Astrocyte (in vitro differentiated cells and primary cell): ENCODE data around the gene CCDC60.

Experiments
- EZH2 ChIP-seq: IDR thresholded peaks from 2 replicates; pipeline ENCODE4 v1.6.1; 2012; ENCODE audit warnings: mild to moderate bottlenecking, low read length, inconsistent platforms; ENCODE audit not compliant: insufficient read depth
- TF ChIP-seq, protein P1 (sequence below): IDR thresholded peaks from 2 replicates; pipeline ENCODE4 v1.5.1; 2011; ENCODE audit warnings: low read depth, mild to moderate bottlenecking, inconsistent platforms, low read length, moderate library complexity; ENCODE audit not compliant: insufficient read depth

DNA sequence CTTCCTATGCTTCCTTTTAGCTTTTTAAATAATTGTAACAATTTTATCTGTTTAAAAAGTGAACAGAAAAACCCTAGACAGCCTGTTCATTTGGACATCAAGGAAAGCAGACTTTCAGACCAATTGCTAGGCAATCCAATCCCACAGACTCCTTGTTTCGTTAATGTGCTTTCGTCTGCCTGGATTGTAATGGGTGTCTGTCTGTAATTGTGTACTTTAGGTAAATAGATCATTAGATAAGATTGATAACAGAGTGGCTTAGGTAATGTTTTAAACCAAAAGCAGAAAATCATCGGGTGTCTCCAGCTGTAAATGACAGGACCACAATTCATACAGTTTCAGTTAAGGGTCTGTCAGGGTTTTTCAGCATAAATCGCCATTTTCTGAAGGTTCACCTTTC is 19.6 kb downstream of the CCDC60 start:
- TF ChIP-seq, protein P1, sequence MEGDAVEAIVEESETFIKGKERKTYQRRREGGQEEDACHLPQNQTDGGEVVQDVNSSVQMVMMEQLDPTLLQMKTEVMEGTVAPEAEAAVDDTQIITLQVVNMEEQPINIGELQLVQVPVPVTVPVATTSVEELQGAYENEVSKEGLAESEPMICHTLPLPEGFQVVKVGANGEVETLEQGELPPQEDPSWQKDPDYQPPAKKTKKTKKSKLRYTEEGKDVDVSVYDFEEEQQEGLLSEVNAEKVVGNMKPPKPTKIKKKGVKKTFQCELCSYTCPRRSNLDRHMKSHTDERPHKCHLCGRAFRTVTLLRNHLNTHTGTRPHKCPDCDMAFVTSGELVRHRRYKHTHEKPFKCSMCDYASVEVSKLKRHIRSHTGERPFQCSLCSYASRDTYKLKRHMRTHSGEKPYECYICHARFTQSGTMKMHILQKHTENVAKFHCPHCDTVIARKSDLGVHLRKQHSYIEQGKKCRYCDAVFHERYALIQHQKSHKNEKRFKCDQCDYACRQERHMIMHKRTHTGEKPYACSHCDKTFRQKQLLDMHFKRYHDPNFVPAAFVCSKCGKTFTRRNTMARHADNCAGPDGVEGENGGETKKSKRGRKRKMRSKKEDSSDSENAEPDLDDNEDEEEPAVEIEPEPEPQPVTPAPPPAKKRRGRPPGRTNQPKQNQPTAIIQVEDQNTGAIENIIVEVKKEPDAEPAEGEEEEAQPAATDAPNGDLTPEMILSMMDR: no peak
- TF ChIP-seq EZH2: no peak
